Measurements from ENCODE around the gene PTOV1. TPM values are rescaled to one million over a fixed set of nuclear protein-coding genes. Genes with fewer than 3 reads are reported as not detected.

Gene PTOV1
- polyA plus RNA-seq, 4 donors = 71.4 to 137 (median 88.0) TPM

- no peak for DNase-seq
- Histone ChIP-seq H3K4me3 (ENCODE audit: low read depth in 1 of 3, low read length in 3 of 3) (no peak overlapping the region), H3K9me3 (ENCODE audit: control insufficient read depth in 2 of 2, insufficient read depth in 1 of 2, low read depth in 1 of 2, low read length in 1 of 2) (no peaks in the 10 kb centered on the region), H3K27me3 (ENCODE audit: control insufficient read depth in 3 of 3, insufficient read depth in 3 of 3, low read length in 3 of 3) (no peaks in the 10 kb centered on the region), H3K4me1 (ENCODE audit: control insufficient read depth in 3 of 3, insufficient read depth in 2 of 3, low read depth in 1 of 3, low read length in 2 of 3) (peaks cover 0 to 16% (median 4%) of the 10 kb centered on the region in 3 donors), H3K36me3 (ENCODE audit: control insufficient read depth in 3 of 3, insufficient read depth in 2 of 3, low read depth in 1 of 3, low read length in 3 of 3) (peaks cover 0 to 20% (median 0%) of the 10 kb centered on the region in 3 donors), H3K27ac (ENCODE audit: low read depth in 1 of 3, low read length in 2 of 3) (no peak overlapping the region)
- no peak for FAIRE-seq
- 97 to 98% (median 97%) methylated on average over 6 of the region's 6 CpGs for WGBS, 3 donors
Measured at GRCh38 chr19:49811328-49811727, 39.6 kb upstream of the PTOV1 start.

GRCh38 chr19:49812452-49812996 is 38.4 kb upstream of the PTOV1 start:
- Histone ChIP-seq H3K36me3 (ENCODE audit: control insufficient read depth in 3 of 3, insufficient read depth in 2 of 3, low read depth in 1 of 3, low read length in 3 of 3) (peaks cover 0 to 9% (median 0%) of the 10 kb centered on the region in 3 donors), H3K9me3 (ENCODE audit: control insufficient read depth in 2 of 2, insufficient read depth in 1 of 2, low read depth in 1 of 2, low read length in 1 of 2) (no peaks in the 10 kb centered on the region), H3K4me3 (ENCODE audit: low read depth in 1 of 3, low read length in 3 of 3) (peak overlapping the region; percentile 26 to 56 (median 56)), H3K27ac (ENCODE audit: low read depth in 1 of 3, low read length in 2 of 3) (peak overlapping the region; percentile 4 to 82 (median 65)), H3K4me1 (ENCODE audit: control insufficient read depth in 3 of 3, insufficient read depth in 2 of 3, low read depth in 1 of 3, low read length in 2 of 3) (peaks cover 0 to 13% (median 4%) of the 10 kb centered on the region in 3 donors), H3K27me3 (ENCODE audit: control insufficient read depth in 3 of 3, insufficient read depth in 3 of 3, low read length in 3 of 3) (no peaks in the 10 kb centered on the region)
- 49 to 52% (median 51%) methylated on average over 11 of the region's 11 CpGs for WGBS, 3 donors
- FAIRE-seq (no peak), DNase-seq (no peak)

DNA sequence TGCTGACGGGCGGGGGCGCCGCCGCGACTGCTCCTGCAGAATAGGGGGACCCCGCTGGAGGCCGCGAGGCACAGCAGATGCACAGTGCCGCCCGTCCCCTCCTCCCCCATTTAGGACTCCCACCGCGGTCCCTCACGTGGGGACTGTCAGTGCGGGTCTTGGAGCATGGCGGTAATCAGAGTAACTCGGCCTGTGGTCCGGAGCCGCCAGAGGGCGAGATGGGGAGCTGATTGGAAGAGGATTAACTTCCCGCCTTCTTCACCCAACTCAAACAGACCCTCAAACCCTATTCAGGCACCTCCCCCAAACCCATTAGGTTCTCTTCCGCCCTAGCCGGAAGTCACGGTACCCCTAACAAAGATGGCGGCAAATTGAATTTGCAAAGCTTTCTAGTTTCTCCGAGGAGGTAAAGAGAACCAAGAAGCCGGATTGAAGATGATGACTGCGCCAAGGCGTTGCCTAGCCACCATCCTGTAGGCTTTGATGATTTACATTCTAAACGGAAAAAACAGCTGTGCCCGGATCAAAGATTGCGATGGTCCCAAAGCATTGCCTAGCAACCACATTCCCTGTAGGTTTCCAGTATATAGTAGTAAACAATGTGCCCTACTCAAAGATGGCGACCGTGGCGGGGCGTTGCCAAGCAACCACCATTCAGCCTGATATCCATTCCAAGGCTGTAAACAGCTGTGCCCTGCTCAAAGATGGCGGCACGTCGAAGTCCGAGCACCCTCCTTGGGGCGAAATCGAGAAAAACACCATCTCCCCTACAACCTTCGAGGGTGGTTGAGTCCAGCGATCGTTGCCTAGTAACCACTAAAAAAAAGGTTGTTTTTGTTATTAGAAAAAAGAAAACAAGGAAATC is 37.7 kb upstream of the PTOV1 start, which contains the start of gene FUZ:
FUZ (minus strand) TSS at position 296 of the 865 bp plus-strand sequence; CDS start at position 110, 186 bp downstream.
- H3K4me1 ChIP-seq (ENCODE audit: control insufficient read depth in 3 of 3, insufficient read depth in 2 of 3, low read depth in 1 of 3, low read length in 2 of 3) = peaks cover 0 to 13% (median 4%) of the 10 kb centered on the region in 3 donors
- no peaks in the 10 kb centered on the region for H3K9me3 ChIP-seq (ENCODE audit: control insufficient read depth in 2 of 2, insufficient read depth in 1 of 2, low read depth in 1 of 2, low read length in 1 of 2)
- H3K27ac ChIP-seq (ENCODE audit: low read depth in 1 of 3, low read length in 2 of 3) = peak within 1 kb of the TSS; percentile 4 to 82 (median 65)
- peak within 1 kb of the TSS; percentile 26 to 56 (median 56) for H3K4me3 ChIP-seq (ENCODE audit: low read depth in 1 of 3, low read length in 3 of 3)
- H3K36me3 ChIP-seq (ENCODE audit: control insufficient read depth in 3 of 3, insufficient read depth in 2 of 3, low read depth in 1 of 3, low read length in 3 of 3) = peaks cover 0 to 3% (median 0%) of the 10 kb centered on the region in 3 donors
- peak; percentile 96 to 97 for DNase-seq
- no peaks in the 10 kb centered on the region for H3K27me3 ChIP-seq (ENCODE audit: control insufficient read depth in 3 of 3, insufficient read depth in 3 of 3, low read length in 3 of 3)
- 1 to 2% (median 1%) methylated on average over 44 to 45 of the region's 45 CpGs for WGBS, 3 donors
- FAIRE-seq = no peak

DNA sequence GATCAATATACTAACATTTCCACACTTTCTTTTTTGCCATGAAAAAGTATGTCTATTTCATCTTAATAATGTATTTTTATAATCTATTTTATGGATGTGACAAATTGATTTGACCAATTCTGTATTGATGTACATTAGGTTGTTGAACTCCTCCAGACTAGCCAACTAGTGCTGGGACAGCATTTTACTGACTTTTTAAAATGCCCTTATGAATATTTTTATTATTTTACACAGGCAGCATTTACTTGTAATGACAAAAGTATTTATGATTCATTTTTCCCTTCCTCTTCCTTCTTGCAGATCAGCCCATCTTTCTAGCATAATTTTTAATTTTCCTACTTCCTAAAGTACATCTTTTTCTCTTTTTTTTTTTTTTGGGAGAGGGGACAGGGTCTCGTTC is 36.9 kb upstream of the PTOV1 start:
- peak overlapping the region in 1 of 3 donors; percentile 56 for H3K4me3 ChIP-seq (ENCODE audit: low read depth in 1 of 3, low read length in 3 of 3)
- FAIRE-seq (no peak), DNase-seq (no peak)
- no peaks in the 10 kb centered on the region for H3K9me3 ChIP-seq (ENCODE audit: control insufficient read depth in 2 of 2, insufficient read depth in 1 of 2, low read depth in 1 of 2, low read length in 1 of 2)
- H3K36me3 ChIP-seq (ENCODE audit: control insufficient read depth in 3 of 3, insufficient read depth in 2 of 3, low read depth in 1 of 3, low read length in 3 of 3) = peaks cover 0 to 2% (median 0%) of the 10 kb centered on the region in 3 donors
- 82 to 100% (median 84%) methylated on average over 1 of the region's 1 CpG for WGBS, 3 donors
- H3K27ac ChIP-seq (ENCODE audit: low read depth in 1 of 3, low read length in 2 of 3) = peak overlapping the region in 1 of 3 donors; percentile 65
- H3K27me3 ChIP-seq (ENCODE audit: control insufficient read depth in 3 of 3, insufficient read depth in 3 of 3, low read length in 3 of 3) = no peaks in the 10 kb centered on the region
- peaks cover 0 to 13% (median 6%) of the 10 kb centered on the region in 3 donors for H3K4me1 ChIP-seq (ENCODE audit: control insufficient read depth in 3 of 3, insufficient read depth in 2 of 3, low read depth in 1 of 3, low read length in 2 of 3)

DNA sequence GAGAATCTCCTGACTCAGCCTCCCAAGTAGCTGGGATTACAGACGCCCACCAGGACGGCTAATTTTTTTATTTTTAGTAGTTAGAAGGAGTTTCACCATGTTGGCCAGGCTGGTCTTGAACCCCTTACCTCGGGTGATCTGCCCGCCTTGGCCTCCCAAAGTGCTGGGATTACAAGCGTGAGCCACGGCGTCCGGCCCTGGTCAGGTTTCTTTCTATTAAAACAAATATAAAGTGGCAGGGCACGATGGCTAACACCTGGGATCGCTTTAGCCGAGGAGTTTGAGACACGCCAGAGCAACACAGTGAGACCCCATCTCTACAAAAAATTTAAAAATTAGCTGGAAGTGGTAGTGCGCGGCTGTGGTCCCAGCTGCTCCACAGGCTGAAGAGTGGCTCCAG is 34.4 kb upstream of the PTOV1 start:
- FAIRE-seq (no peak), DNase-seq (no peak)
- Histone ChIP-seq H3K27ac (ENCODE audit: low read depth in 1 of 3, low read length in 2 of 3) (peak overlapping the region in 2 of 3 donors; percentile 85 to 94), H3K9me3 (ENCODE audit: control insufficient read depth in 2 of 2, insufficient read depth in 1 of 2, low read depth in 1 of 2, low read length in 1 of 2) (no peaks in the 10 kb centered on the region), H3K4me3 (ENCODE audit: low read depth in 1 of 3, low read length in 3 of 3) (no peak overlapping the region), H3K4me1 (ENCODE audit: control insufficient read depth in 3 of 3, insufficient read depth in 2 of 3, low read depth in 1 of 3, low read length in 2 of 3) (peaks cover 4 to 23% (median 5%) of the 10 kb centered on the region in 3 donors), H3K27me3 (ENCODE audit: control insufficient read depth in 3 of 3, insufficient read depth in 3 of 3, low read length in 3 of 3) (no peaks in the 10 kb centered on the region), H3K36me3 (ENCODE audit: control insufficient read depth in 3 of 3, insufficient read depth in 2 of 3, low read depth in 1 of 3, low read length in 3 of 3) (peaks cover 0 to 14% (median 0%) of the 10 kb centered on the region in 3 donors)
- WGBS, 3 donors = 75 to 78% (median 75%) methylated on average over 14 of the region's 14 CpGs

GRCh38 chr19:49817964-49818648 is 32.9 kb upstream of the PTOV1 start, which contains the start of gene MED25:
TSS of gene MED25 (plus strand) at chr19:49818289. CDS start at chr19:49818342, 53 bp downstream.
- Histone ChIP-seq H3K27ac (ENCODE audit: low read depth in 1 of 3, low read length in 2 of 3) (peak within 1 kb of the TSS; percentile 1 to 94 (median 91)), H3K27me3 (ENCODE audit: control insufficient read depth in 3 of 3, insufficient read depth in 3 of 3, low read length in 3 of 3) (no peaks in the 10 kb centered on the region), H3K4me3 (ENCODE audit: low read depth in 1 of 3, low read length in 3 of 3) (peak within 1 kb of the TSS; percentile 59 to 93 (median 69)), H3K9me3 (ENCODE audit: control insufficient read depth in 2 of 2, insufficient read depth in 1 of 2, low read depth in 1 of 2, low read length in 1 of 2) (no peaks in the 10 kb centered on the region), H3K4me1 (ENCODE audit: control insufficient read depth in 3 of 3, insufficient read depth in 2 of 3, low read depth in 1 of 3, low read length in 2 of 3) (peaks cover 4 to 23% (median 5%) of the 10 kb centered on the region in 3 donors), H3K36me3 (ENCODE audit: control insufficient read depth in 3 of 3, insufficient read depth in 2 of 3, low read depth in 1 of 3, low read length in 3 of 3) (peaks cover 0 to 24% (median 0%) of the 10 kb centered on the region in 3 donors)
- 0% methylated on average over 57 of the region's 57 CpGs for WGBS, 3 donors
- FAIRE-seq (no peak), DNase-seq (peak; percentile 81 to 96)

- FAIRE-seq = no peak
- Histone ChIP-seq H3K4me1 (ENCODE audit: control insufficient read depth in 3 of 3, insufficient read depth in 2 of 3, low read depth in 1 of 3, low read length in 2 of 3) (peaks cover 4 to 23% (median 5%) of the 10 kb centered on the region in 3 donors), H3K36me3 (ENCODE audit: control insufficient read depth in 3 of 3, insufficient read depth in 2 of 3, low read depth in 1 of 3, low read length in 3 of 3) (peaks cover 0 to 31% (median 2%) of the 10 kb centered on the region in 3 donors), H3K27ac (ENCODE audit: low read depth in 1 of 3, low read length in 2 of 3) (peak overlapping the region; percentile 1 to 94 (median 91)), H3K27me3 (ENCODE audit: control insufficient read depth in 3 of 3, insufficient read depth in 3 of 3, low read length in 3 of 3) (no peaks in the 10 kb centered on the region), H3K4me3 (ENCODE audit: low read depth in 1 of 3, low read length in 3 of 3) (peak overlapping the region; percentile 59 to 93 (median 69)), H3K9me3 (ENCODE audit: control insufficient read depth in 2 of 2, insufficient read depth in 1 of 2, low read depth in 1 of 2, low read length in 1 of 2) (no peaks in the 10 kb centered on the region)
- WGBS, 3 donors = 14 to 26% (median 16%) methylated on average over 16 of the region's 16 CpGs
- DNase-seq = peak in 1 of 2 donors; percentile 52
Measured at GRCh38 chr19:49818649-49819370, 32.1 kb upstream of the PTOV1 start.

Data from small intestine (tissue), 7 donors.